GM21528 (cell line): Measurements from ENCODE around the gene HYKK.

Experiments used
- ATAC-seq: cut with Tn5 transposase; IDR thresholded peaks from one replicate; pipeline ENCODE4 v1.9.1; 2021; ENCODE audit warnings: mild to moderate bottlenecking, moderate library complexity; ENCODE audit not compliant: unreplicated experiment, low FRiP score

Gene HYKK

DNA sequence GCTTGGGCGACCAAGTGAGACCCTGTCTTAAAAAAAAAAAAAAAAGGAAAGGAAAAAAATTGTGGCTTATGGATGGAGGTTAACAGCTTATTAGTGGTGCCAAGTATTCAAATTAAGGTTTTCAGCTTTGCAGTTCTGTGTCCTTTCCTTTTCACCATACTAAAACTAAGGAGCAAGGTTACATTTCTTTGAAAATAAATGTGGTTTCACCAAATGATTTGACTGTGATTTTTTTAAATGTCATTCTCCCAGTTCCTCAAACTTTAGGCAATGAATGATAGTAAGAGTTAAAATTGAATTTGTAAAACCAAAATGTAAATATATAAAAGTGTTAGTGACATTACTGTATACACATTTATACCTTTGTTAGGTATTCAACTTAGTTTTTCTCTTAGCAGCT lies 67.6 kb downstream of the HYKK start:
- ATAC-seq: no peak
